SW480 (cell line): ENCODE results near the gene GNAT3.

Experiments used
- DNase-seq: peaks from one replicate; pipeline ENCODE4 v3.0.0-alpha.2; 2016; ENCODE audit warnings: low spot score

The GNAT3 gene

DNA sequence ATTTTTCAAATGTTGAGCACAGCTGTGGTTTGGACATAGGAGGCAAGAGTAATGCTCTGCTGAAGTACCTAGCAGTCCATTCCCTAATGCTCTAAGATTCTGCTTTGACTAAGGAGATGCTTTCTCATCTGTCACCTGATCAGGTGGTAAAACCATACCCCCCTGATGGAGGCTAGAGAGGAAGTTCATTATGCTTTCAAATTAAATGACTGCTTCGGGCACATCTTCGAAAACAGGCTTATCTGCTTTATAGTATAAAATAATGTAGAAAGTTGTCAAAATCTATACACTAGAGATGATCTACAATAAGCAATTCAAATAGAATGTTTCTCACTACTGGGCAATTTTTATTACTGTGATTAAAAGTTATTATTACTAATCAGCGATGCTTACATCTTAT is at the start of gene GNAT3:
TSS of gene GNAT3 (minus strand) at position 101 of the 400 bp plus-strand sequence. CDS start 138 bp downstream, outside the sequence.
- no peak for DNase-seq

DNA sequence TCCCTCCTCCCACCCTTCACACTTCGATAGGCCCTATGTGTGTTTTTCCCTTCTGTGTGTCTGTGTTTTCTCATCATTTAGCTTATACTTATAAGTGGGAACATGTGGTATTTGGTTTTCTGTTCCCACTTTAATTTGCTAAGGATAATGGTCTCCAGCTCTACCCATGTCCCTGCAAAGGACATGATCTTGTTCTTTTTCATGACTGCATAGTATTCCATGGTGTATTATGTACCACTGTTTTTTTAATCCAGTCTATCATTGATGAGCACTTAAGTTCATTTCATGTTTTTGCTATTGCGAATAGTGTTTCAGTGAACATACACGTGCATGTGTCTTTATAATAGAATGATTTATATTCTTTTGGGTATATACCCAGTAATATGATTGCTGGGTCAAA is 46.3 kb upstream of the GNAT3 start:
- no peak for DNase-seq

DNA sequence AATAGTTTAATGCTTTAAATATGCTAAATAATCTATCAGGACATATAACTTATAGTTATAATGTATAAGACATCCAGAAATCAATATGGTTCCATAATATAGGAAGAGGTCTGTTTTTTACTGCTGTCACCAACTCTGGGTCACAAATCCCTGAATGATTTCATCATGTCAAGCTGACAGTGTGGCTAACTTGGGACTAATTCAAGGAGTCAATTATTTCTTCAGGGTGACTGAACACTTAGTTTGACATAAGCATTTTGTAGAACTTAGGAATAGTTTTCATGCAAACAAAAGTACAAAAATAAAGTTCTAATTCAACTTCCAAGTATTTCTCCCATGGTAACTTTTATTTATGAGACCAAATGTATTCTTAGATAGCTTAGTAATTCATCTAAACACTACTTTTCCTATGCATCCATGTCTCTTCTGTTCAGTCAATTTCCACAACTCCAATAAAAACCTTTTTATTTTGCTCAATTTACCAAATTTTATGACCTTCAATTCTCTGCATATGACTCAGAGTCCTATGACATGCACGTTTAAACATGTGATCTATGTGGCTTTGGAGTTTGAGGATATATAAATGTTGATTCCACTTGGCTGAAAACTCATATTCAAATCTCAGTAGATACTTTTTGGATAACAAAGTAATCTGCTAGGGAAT is 40.3 kb upstream of the GNAT3 start:
- DNase-seq: no peak

DNA sequence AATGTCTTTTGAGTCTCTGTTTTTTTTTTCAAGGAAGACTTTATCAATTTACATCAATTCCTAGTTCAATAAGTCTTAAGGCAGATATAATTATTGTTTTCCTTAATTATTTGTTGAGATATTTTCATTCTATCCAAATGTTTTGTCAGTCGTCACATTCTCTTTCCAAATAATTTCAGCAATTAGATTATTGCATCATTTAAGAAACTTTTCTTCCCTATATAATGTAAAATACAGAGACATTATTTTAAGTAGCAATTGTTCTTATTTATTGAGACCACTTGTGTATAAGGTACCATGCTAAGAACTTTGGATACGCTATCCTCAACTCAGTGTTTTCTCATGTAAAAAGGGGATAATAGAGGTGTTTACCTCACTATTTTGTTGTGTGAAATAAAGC is 38.1 kb upstream of the GNAT3 start:
- no peak for DNase-seq

DNA sequence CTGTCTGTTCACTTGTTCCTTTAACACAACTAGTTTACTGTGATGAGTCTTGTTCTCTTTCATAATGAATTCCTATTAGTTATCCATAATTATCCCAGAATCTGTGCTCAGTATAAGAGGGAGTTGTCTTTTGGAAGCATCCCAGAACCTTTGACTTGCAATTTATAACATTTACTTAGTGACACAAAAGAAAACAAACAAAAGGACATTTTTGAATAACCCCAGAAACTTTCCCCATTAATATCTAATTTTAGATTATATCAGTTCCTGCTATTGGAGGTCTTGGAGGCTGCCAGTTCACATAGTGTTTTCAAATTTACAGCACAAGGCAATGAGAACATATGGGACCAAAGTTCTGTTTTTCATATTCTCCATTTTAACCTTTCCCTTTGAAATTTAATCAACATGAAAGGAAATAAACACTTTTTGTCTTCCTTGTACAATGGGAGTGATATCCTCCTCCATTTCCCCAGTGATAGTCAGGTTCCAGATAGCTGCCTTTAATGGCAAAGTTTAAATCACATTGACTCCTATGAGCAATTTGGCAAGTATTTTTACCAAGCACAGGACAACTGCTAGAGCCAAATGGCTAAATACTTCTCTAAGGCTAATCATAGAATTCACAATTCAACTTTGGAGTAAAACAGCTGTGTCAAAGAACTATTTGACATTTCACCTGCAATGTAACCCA is 37.1 kb upstream of the GNAT3 start:
- no peak for DNase-seq

DNA sequence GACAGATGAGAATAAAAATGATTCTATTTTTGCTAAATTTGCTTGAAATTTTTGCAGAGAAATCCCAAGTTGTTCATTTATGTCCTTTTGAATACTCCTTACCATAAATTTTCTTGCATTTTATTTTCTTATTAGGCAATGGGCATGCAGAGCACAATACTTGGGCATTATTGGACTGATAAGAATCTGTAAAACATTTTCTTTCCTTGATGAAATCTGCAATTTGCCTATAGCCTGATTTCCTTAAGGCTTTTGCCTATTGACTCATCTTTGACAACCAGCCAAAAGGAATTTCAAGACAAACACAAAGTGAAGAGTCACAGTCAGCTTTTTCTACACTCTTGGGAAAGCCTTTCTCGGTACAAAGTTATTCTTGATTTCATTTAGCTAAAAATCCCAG is 30.5 kb upstream of the GNAT3 start:
- DNase-seq: no peak

DNA sequence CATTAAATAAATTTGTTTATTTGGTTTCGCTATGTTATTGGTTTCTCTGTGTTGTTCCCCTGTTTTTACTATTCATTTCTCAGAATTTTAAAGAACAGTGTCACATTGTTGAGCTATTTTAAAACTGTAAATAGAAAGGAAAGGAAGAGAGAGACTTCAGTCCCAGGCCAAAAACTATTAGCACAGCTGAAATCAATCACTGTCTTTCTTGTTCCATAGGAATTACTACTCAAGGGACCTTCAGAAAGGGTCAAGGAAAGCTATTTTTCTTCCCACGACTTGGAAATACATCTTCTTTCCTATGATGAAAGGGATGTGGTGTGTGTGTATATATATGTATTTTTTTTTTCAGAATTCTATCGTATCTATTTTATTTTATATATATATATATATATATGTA is 29.0 kb upstream of the GNAT3 start:
- no peak for DNase-seq

DNA sequence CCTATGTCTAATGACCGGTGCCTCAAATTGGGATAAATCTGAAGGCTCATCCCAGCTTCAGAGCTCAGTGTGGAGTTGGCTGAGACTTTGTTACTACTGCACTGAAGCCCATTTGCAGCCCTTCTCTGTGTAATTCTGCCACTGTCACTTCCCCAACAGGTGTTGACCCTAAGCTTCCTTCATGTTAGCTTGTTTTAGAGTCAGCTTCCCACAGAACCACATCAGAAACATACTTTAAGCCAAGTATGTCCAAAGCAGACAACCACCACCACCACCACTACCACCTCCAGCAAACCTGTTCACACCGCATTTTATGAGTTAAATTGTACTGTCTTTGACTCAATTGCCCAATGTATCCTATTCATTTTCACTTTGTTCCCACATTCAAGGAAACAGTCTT is 25.2 kb upstream of the GNAT3 start:
- DNase-seq: peak; percentile 83

DNA sequence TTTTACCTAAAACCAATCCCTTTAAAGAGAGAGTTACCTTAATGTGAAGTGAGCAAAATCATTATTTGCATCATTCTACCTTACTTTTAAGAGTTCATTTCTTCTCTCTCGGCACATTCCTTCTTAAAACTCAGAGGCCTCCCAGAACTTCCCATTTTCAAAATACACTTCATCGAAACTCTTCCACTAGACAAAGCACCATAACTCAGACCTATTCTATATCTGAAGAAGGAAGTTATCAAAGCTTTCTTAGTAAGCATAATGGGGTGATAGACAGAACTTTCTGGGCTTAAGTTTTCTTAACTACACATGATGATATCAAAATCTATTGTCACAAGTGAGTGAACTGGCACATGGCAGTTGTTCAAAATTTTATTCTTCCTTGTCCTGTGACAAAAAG is 24.6 kb upstream of the GNAT3 start:
- no peak for DNase-seq

DNA sequence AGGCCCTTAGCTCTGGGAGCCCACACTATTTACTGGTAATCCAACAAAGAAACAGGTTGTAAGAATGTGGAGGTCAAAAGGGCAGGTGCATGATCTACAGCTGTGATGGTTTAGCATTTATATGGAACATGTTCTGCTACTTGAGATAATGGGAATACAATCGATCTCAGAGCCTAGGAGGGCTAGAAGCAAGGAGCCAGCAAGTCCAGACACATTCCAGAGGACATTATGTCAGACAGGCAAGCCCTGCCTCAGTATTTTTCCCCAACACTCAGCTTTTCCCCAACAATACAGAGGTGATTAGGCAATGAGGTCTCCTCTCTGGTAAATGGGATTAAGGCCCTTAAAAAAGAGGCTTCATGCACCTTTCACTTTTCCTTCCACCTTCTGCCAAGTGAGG is 21.4 kb upstream of the GNAT3 start:
- DNase-seq: no peak

DNA sequence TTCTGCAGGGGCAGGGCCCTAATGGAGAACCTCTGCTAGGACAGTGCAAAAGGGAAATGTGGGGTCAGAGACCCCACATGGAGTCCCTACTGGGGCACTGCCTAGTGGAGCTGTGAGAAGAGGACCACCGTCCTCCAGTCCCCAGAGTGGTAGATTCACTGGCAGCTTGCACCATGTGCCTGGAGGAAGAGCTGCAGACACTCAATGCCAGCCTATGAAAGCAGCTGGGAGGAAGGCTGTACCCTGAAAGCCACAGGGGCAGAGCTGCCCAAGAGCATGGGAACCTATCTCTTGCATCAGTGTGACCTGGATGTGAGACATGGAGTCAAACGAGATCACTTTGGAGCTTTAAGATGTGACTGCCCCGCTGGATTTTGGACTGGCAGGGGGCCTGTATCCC is 20.3 kb upstream of the GNAT3 start:
- no peak for DNase-seq

DNA sequence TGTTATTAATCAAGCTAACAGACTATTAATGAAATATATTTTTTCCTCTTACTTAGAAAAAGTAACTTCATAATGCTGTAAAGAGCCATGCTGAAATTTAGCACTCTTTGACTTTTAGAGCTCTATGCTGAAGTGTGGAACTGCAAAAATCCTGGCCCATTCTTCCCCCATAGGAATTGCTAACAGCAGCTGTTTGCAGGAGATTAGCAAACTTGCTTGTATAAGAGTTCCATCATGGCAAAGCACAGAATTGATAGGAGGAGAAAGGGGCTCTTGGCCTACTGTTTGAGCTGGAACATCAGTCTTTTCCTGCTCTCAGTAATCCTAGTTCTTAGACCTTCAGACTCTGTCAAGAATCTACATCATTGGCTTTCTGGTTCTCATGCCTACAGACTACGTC is 18.3 kb upstream of the GNAT3 start:
- DNase-seq: no peak

DNA sequence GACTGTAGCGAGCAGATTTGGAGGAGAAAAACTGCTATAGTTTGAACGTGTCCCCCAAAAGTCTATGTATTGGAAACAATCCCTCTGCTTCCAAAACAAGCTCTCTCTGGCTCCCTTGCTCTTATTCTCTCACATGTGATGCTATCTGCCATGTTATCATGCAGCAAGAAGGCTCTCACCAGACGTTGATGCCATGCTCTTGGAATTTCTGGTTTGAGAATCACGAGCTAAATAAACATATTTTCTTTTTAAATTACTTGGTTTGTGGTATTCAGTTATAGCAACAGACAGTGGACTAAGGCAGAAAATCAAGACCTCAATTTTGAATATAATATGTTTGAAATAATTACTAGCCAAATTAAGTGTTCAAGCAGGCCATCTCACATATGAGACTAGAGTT is 17.5 kb upstream of the GNAT3 start:
- no peak for DNase-seq

DNA sequence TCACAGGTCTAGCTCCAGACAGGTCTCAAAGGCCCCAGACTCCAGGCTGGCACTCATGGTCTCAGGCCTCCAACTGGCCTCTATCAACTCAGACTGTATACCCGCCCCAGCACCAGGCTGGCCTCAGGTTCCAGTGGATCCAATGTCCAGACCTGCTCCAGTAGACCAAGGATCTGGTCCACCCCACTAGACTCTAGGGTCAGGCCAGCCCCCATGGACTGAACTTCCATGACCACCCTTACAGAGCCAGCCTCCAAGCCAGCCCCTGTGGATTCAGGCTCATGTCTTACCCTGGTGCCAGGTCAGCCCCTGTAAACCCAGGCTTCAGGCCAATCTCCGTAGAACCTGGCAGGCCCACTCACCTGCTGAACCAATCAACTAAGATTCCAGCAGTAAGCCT is 16.8 kb upstream of the GNAT3 start:
- DNase-seq: no peak

DNA sequence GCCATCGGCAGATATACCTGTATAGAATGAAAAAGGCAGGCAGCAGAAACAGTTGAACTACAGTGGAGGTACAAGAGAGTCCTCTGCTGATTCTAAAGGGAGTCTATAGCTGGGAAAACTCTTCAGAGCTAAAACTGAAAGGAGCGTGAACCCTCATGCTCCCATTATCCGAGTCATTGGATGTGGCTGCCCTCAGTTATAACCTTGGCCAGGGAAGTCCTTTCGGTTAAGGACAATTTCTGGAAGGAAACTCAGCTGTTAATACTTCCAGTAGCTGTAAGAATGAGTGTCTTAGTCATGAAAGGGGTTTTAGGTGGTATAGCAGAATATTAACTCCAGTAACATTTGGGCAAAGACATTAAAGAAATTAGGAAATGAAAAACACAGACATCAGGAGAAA is 14.6 kb upstream of the GNAT3 start:
- no peak for DNase-seq

DNA sequence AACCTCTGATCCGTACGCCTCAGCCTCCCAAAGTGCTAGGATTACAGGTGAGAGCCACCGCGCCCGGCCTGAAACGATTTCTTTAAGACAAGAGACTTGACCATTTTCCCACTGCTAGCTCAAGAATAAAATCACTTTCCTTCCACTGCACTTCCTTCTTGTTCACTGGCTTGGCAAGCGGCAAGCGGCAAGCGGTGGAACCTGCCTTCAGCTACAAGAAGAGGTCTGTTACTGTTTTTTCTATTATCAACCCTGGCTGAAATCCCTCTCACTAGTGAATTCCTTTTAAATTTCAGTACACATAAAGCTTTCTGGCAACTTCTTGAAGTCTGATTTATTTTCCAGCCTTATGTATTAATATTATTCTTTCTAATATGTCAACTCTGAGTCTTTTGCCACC is 12.8 kb upstream of the GNAT3 start:
- no peak for DNase-seq

DNA sequence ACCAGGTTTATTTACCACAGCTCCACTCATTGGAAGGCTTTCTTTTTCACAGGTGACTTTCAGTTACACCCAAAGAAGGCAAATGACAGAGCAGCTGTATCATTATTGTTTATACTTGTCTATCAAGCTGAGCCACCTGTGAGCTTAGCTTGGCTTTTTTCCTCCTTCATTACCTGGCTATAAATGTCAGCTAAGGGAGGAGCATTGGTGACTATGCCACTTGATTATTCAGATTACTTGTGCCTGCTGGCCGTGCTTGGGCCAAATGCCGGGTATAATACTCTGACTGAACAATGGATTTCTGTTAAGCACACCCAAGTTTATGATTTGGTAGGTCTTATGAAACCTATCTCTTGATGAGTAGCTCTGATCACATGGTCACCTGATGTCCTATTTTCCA is 9.9 kb upstream of the GNAT3 start:
- no peak for DNase-seq

DNA sequence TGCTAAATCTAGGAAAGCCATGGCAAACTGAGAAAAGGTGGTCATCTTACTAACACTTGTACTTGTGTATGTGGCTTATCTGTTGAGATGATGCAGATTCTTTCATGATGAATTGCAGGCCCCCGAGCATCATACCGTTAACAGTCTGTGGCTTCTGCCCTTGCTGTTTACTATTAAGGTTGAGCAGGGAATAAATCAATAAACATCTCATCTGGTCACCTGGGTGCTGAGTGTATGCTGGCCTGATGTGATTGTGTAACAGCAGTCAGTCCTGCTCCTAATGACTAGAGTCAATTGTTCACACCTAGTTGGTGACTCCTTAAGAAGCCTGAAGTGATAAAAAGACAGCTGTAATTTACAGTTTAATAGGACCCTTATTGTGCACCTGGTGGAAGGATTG is 8.3 kb upstream of the GNAT3 start:
- no peak for DNase-seq

DNA sequence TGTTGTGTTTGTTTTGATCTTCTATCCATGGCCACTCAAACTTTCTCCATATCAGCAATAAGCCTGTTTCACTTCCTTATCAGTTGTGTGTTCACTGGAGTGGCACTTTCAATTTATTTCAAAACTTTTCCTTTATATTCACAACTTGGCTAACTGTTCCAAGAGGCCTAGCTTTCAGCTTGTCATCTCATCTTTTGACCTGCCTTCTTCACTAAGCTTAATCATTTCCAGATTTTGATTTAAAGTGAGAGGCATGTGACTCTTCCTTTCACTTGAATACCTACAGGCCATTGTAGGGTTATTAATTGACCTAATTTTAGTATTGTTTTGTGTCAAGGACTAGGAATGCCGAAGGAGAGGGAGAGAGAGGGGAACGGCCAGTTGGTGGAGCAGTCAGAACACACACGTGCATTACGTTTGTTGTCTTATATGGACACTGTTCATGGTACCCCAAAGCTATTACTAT is 5.5 kb upstream of the GNAT3 start:
- DNase-seq: no peak

DNA sequence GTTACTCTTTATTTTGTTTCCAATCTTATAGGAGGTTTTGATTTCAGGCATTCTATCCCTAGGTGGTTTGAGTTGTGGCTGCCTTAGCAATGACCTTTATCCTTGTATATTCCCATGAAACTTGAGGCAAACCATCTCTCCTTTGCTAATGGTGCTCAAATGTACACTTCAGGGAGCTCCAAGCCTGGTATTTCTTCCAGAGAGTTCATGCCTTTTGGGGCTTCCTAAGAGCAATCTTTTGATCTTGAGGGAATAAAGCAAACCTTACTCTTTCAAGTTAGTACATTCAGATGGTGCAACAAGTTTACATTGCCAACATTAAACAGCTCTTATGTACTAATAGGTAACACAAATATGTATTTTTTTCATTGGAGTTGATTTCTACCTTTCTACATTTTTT is 3.4 kb upstream of the GNAT3 start:
- DNase-seq: no peak

DNA sequence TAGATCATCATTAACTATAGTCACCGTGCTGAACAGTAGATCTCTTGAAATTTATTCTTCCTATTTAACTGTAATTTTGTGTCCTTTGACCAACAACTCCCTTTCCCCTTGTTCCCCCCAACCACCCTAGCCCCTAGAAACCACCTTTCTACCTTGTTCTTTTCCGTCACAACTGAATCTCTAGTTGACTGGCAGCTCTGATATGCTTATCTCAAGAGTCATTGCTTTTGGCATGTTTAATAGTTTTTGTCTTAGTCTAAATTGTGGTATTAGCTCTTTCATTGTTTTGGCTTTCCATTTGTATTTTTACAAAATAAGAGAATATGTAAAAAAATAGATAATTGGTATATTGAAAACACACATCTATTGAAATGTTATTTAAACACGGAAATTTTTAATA is 1.8 kb downstream of the GNAT3 start:
- no peak for DNase-seq

DNA sequence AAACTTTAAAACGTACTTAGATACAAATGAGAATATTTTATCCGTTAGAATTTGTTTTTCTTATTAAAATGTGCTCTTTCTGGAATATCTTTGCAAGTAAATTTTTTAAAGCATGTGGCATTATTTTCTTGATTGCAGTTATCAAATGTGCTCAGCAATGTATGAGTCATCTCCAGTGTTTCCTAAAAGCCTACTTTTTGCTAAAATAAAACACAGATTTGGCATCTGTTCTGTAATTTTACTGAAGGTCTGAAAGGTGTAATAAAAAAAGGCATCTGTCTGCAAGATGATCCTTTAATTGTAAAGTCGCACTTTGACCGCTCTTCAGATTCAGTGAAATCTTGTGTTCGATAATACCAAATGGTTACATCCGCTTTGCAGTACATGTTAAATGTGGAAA is 3.4 kb downstream of the GNAT3 start:
- DNase-seq: no peak

DNA sequence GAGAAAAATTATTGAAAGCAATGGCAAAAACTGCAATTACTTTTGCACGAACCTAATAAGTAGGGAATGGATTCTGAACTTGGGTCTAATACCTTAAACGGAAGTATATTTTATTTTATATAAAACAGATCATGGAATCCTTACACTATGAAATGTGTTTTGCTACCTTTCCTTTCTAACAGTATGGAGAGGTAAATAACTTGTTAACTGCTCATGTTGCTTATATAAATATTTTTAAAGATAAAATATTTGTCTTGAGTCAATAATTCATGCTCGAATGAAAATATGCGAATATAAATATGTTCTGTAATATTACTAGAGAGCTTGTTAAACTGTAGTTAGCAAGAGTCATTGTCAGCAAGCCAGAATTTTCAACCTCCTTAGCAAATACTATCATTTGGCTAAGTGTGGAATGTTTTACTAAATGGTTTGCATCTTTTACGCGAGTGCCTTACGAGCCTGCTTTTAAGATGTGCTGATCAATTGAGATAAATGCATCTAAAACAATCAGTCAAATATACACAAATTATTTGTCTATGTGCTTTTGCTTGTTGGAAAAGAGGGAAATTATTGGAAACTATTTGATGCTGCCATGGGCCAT is 5.9 kb downstream of the GNAT3 start:
- DNase-seq: no peak

DNA sequence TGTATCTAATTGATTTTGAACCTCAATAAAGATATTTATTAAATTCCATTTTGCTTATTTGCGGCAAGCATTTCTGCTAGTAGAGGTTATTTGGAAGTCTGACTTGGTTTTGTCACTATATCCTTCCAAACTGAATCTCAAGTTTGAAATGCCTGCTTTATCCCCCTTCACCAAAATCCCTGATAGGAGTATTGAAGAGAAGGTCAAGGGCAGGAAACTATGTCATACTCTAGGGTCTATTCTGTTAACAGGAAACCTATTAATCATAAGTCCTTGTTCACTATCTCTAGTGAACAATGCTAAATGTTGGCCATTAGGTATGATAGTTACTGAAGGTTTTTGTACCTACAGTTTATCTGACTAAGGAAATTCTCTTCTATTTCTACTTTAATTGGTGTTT is 11.5 kb downstream of the GNAT3 start:
- no peak for DNase-seq
